MM.1S (cell line): ENCODE results near the gene TYK2.

Source experiments
- DNase-seq: peaks from one replicate; pipeline ENCODE4 v3.0.0-alpha.2; 2015
- H2AFZ ChIP-seq: fragments of 300-600 bp; sonication (generic); 2 replicates; pipeline ENCODE4 v1.6.0; 2016; ENCODE audit warnings: antibody characterized with exemption, low read length
- H3F3A ChIP-seq: fragments of 300-600 bp; sonication (generic); 2 replicates; pipeline ENCODE4 v1.6.1; 2016; ENCODE audit warnings: mild to moderate bottlenecking, antibody characterized with exemption, low read length, moderate library complexity, mixed read lengths; ENCODE audit not compliant: insufficient read depth
- H3K27ac ChIP-seq: fragments of 300-600 bp; sonication (generic); 2 replicates; pipeline ENCODE4 v1.5.1; 2016; ENCODE audit warnings: mild to moderate bottlenecking, low read length
- H3K27me3 ChIP-seq: fragments of 300-600 bp; sonication (generic); replicated peaks from 2 replicates; pipeline ENCODE4 v1.6.0; 2016; ENCODE audit warnings: low read length; ENCODE audit not compliant: insufficient read depth
- H3K36me3 ChIP-seq: fragments of 300-600 bp; sonication (generic); replicated peaks from 2 replicates; pipeline ENCODE4 v1.6.1; 2016; ENCODE audit warnings: mild to moderate bottlenecking, low read length, mixed read lengths; ENCODE audit not compliant: insufficient read depth
- H3K4me1 ChIP-seq: fragments of 300-600 bp; sonication (generic); 2 replicates; pipeline ENCODE4 v1.6.1; 2016; ENCODE audit warnings: low read length, mixed read lengths
- H3K4me2 ChIP-seq: fragments of 300-600 bp; sonication (generic); 2 replicates; pipeline ENCODE4 v1.6.0; 2016; ENCODE audit warnings: low read depth, low read length
- H3K4me3 ChIP-seq: fragments of 300-600 bp; sonication (generic); 2 replicates; pipeline ENCODE4 v1.5.1; 2016; ENCODE audit warnings: low read length, mixed read lengths
- H3K79me2 ChIP-seq: fragments of 300-600 bp; sonication (generic); 2 replicates; pipeline ENCODE4 v1.6.1; 2016; ENCODE audit warnings: mixed run types, low read length, mixed read lengths
- H3K9ac ChIP-seq: fragments of 300-600 bp; sonication (generic); 2 replicates; pipeline ENCODE4 v1.6.1; 2016; ENCODE audit warnings: low read length, mixed read lengths
- H3K9me2 ChIP-seq: fragments of 300-600 bp; sonication (generic); replicated peaks from 2 replicates; pipeline ENCODE4 v1.6.1; 2016; ENCODE audit warnings: mild to moderate bottlenecking, low read length, mixed read lengths; ENCODE audit not compliant: insufficient read depth
- H3K9me3 ChIP-seq: fragments of 300-600 bp; sonication (generic); replicated peaks from 2 replicates; pipeline ENCODE4 v1.6.1; 2016; ENCODE audit warnings: mild to moderate bottlenecking, low read length, mixed read lengths; ENCODE audit not compliant: insufficient read depth
- H4K20me1 ChIP-seq: fragments of 300-600 bp; sonication (generic); 2 replicates; pipeline ENCODE4 v1.6.1; 2016; ENCODE audit warnings: mild to moderate bottlenecking, low read length, moderate library complexity, mixed read lengths; ENCODE audit not compliant: insufficient read depth
- EZH2 ChIP-seq: fragments of 300-600 bp; sonication (generic); optimal IDR thresholded peaks from 2 replicates; pipeline ENCODE3; 2017; ENCODE audit warnings: low read depth, mild to moderate bottlenecking, antibody characterized with exemption, low read length, mixed read lengths
- EZH2phosphoT487 ChIP-seq: fragments of 300-600 bp; sonication (generic); IDR thresholded peaks from 2 replicates; pipeline ENCODE4 v1.6.1; 2018; ENCODE audit warnings: antibody characterized with exemption, low read length
- TF ChIP-seq, protein P1 (sequence below): fragments of 300-600 bp; sonication (generic); IDR thresholded peaks from 2 replicates; pipeline ENCODE4 v1.5.1; 2016; ENCODE audit warnings: antibody characterized with exemption, low read length, mixed read lengths

Gene TYK2

DNA sequence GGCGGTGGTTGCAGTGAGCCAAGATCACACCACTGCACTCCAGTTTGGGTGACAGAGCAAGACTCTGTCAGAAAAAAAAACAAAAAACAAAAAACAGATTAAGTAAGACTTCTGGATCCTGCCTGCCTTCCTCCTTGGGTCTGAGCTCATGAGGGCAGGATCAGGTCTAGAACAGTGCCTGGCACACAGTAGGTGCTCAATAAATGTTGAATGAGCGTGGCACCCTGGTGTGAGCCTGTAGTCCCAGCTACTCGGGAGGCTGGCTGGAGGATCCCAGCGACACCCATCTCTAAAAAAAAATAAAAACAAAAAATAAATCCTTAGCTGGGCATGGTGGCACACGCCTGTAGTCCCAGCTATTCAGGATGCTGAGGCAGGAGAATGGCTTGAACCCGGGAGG, 25.8 kb upstream of the TYK2 start:
- peaks cover 17% of the 10 kb centered on the region for H3K4me1 ChIP-seq
- peaks cover 4% of the 10 kb centered on the region; the same call in 1 of the 2 replicates for H3F3A ChIP-seq
- DNase-seq, result no peak
- H2AFZ ChIP-seq, result no peak overlapping the region
- no peak overlapping the region for H3K4me3 ChIP-seq
- no peaks in the 10 kb centered on the region for H3K27me3 ChIP-seq
- no peaks in the 10 kb centered on the region for H3K36me3 ChIP-seq
- peaks cover 22% of the 10 kb centered on the region for H3K79me2 ChIP-seq
- TF ChIP-seq EZH2phosphoT487, result no peak
- TF ChIP-seq, protein P1, sequence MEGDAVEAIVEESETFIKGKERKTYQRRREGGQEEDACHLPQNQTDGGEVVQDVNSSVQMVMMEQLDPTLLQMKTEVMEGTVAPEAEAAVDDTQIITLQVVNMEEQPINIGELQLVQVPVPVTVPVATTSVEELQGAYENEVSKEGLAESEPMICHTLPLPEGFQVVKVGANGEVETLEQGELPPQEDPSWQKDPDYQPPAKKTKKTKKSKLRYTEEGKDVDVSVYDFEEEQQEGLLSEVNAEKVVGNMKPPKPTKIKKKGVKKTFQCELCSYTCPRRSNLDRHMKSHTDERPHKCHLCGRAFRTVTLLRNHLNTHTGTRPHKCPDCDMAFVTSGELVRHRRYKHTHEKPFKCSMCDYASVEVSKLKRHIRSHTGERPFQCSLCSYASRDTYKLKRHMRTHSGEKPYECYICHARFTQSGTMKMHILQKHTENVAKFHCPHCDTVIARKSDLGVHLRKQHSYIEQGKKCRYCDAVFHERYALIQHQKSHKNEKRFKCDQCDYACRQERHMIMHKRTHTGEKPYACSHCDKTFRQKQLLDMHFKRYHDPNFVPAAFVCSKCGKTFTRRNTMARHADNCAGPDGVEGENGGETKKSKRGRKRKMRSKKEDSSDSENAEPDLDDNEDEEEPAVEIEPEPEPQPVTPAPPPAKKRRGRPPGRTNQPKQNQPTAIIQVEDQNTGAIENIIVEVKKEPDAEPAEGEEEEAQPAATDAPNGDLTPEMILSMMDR, result no peak
- no peak overlapping the region for H3K27ac ChIP-seq
- 0 out of 2 replicates have a peak, but pooled peaks cover 3% of the 10 kb centered on the region for H4K20me1 ChIP-seq
- no peaks in the 10 kb centered on the region for H3K9me3 ChIP-seq
- H3K9me2 ChIP-seq, result no peaks in the 10 kb centered on the region
- H3K4me2 ChIP-seq, result no peak overlapping the region
- H3K9ac ChIP-seq, result no peak overlapping the region

DNA sequence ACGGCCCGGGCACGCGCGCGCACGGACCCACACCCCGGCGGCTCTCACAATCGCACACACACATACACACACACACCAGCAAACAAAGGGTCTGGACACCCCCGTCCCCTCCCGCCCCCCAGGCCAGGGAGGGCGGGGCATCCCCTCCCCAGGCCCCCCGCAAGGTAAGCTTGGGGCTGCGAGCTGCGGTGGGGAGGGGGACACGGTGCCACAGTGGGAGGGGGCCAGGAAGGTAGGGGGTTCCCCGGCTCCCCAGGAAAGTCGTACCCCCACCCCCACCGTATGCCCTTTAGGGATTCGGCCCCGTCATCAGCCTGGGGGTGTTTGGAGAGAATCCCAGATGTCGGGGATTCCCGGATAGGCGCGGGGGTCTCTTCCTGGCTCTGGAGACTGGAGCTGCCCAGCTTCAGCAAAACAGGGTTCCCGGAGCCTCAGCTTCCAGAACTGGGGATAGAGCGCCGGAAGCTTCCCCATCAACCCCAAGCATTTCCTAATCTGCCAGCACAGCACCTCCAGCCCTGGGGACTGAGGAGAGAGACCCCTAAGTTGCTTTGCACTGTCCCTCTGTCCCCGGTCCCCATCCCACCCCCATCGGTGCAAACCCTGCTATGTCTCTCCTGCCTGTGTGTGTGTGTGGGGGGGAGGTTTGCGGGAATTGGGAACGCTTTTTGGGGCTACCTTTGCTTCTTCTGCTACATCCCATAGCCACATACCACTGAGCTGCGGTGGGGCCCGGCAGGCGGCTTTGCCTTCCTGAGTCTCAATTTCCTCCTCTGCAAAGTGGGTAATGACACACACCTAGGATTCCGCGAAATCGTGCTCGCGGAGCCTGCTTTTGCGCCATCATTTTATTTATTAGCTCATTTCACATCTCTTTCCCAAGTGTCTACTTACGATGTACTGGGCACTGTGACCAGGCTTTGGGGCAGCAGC, 24.8 kb upstream of the TYK2 start:
- peaks cover 14% of the 10 kb centered on the region for H3K4me1 ChIP-seq
- H3K9me3 ChIP-seq, result no peaks in the 10 kb centered on the region
- no peak overlapping the region for H3K27ac ChIP-seq
- H3K9ac ChIP-seq, result peak overlapping the region; percentile 95; the same call in 1 of the 2 replicates
- H3K36me3 ChIP-seq, result no peaks in the 10 kb centered on the region
- H3K4me2 ChIP-seq, result peak overlapping the region; percentile 100
- peak overlapping the region; percentile 97 for H3K4me3 ChIP-seq
- peaks cover 32% of the 10 kb centered on the region for H3K79me2 ChIP-seq
- 0 out of 2 replicates have a peak, but pooled peaks cover 3% of the 10 kb centered on the region for H4K20me1 ChIP-seq
- peak overlapping the region; percentile 86 for H2AFZ ChIP-seq
- DNase-seq, result no peak
- H3K27me3 ChIP-seq, result no peaks in the 10 kb centered on the region
- TF ChIP-seq EZH2 (no peak), EZH2phosphoT487 (no peak)
- TF ChIP-seq, protein P1, result no peak
- H3F3A ChIP-seq, result 0 out of 2 replicates have a peak, but pooled peaks cover 4% of the 10 kb centered on the region
- H3K9me2 ChIP-seq, result no peaks in the 10 kb centered on the region

DNA sequence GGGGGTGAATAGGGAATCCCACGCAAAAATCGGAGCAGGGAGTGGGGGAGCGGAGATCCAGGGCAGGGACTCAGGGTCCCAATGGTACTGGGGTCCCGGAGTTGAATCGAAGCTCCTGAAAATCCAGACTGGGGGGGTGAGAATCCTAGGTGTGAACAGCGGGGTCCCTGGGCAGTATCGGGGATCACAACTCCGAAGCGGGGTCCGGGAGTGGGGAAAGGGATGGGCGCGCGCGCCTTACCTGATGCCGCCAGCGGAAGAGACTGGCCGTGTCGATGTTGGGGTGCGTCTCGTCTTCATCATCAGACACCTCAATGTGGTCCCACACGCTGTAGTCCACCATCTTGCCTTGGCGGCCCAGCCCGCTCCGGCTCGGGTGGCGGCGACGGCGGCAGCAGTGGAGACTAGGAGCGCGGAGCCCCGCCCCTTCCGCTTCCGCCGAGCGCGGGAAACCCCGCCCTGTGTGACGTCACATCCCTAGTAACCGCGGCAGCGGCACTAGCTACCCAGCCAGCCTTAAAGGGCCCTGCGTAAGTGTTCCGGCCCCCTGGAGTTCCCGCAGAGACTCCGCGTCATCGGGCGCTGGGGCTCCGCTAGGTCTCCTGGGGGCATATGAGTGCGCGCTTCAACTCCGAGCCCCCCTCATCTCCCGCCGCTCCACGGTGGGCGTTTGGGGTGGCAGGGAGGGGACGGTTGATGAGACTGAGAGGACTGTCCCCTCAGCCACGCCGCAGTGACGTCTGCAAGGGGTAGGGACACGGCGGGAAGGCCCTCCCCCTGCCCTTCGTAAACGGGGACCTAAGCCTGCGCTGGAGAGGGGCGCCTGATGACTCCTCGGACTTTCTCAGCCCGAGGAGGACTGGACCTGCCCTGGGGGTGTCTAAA, 23.0 kb upstream of the TYK2 start, which contains the start of gene CDC37:
TSS of gene CDC37 (minus strand) at position 406 of the 885 bp plus-strand sequence. CDS start at position 343, 63 bp downstream.
- no peaks in the 10 kb centered on the region for H3K9me2 ChIP-seq
- no peak for TF ChIP-seq EZH2
- TF ChIP-seq, protein P1, result no peak
- TF ChIP-seq EZH2phosphoT487, result no peak
- H3K36me3 ChIP-seq, result no peaks in the 10 kb centered on the region
- peak within 1 kb of the TSS; percentile 59; the same call in 1 of the 2 replicates for H3K27ac ChIP-seq
- peak; percentile 97 for DNase-seq
- H3F3A ChIP-seq, result 0 out of 2 replicates have a peak, but pooled peaks cover 4% of the 10 kb centered on the region
- peaks cover 49% of the 10 kb centered on the region for H3K79me2 ChIP-seq
- 0 out of 2 replicates have a peak, but pooled peaks cover 3% of the 10 kb centered on the region for H4K20me1 ChIP-seq
- H3K4me1 ChIP-seq, result peaks cover 14% of the 10 kb centered on the region
- no peaks in the 10 kb centered on the region for H3K27me3 ChIP-seq
- H3K9me3 ChIP-seq, result no peaks in the 10 kb centered on the region
- peak within 1 kb of the TSS; percentile 100 for H3K4me2 ChIP-seq
- H3K9ac ChIP-seq, result peak within 1 kb of the TSS; percentile 95
- peak within 1 kb of the TSS; percentile 97 for H3K4me3 ChIP-seq
- peak within 1 kb of the TSS; percentile 86 for H2AFZ ChIP-seq
